Neural cell (in vitro differentiated cells): ENCODE measurements around the gene LCE6A. TPM values are rescaled to one million over a fixed set of nuclear protein-coding genes. Genes with fewer than 3 reads are reported as not detected.

Source experiments
- H2AFZ ChIP-seq: fragments of 200-600, 300-800 bp; sonication (generic), shearing (Covaris generic); 2 replicates; pipeline ENCODE4 v1.6.0; 2014; ENCODE audit warnings: low read depth, mild to moderate bottlenecking, antibody characterized with exemption, low read length, moderate library complexity
- H3F3A ChIP-seq: fragments of 200-600 bp; shearing (Covaris generic); 2 replicates; pipeline ENCODE4 v1.6.1; 2016; ENCODE audit warnings: mild to moderate bottlenecking, moderate library complexity, mixed read lengths, antibody characterized with exemption, low read length; ENCODE audit not compliant: insufficient read depth, poor library complexity, severe bottlenecking
- H3K27ac ChIP-seq: fragments of 200-600, 300-800 bp; sonication (generic), shearing (Covaris generic); 2 replicates; pipeline ENCODE4 v1.5.1; 2014; ENCODE audit warnings: mild to moderate bottlenecking, low read length, moderate library complexity
- H3K27me3 ChIP-seq: fragments of 300-800, 200-600 bp; sonication (generic), shearing (Covaris generic); 2 replicates; pipeline ENCODE4 v1.6.0; 2014; ENCODE audit warnings: mild to moderate bottlenecking, low read depth, low read length, moderate library complexity; ENCODE audit not compliant: insufficient read depth
- H3K36me3 ChIP-seq: fragments of 300-800, 200-600 bp; sonication (generic), shearing (Covaris generic); 2 replicates; pipeline ENCODE4 v1.5.1; 2014; ENCODE audit warnings: mild to moderate bottlenecking, antibody characterized with exemption, low read length, moderate library complexity; ENCODE audit not compliant: insufficient read depth
- H3K4me2 ChIP-seq: fragments of 300-800, 200-600 bp; sonication (generic), shearing (Covaris generic); 2 replicates; pipeline ENCODE4 v1.6.0; 2014; ENCODE audit warnings: mild to moderate bottlenecking, low read length
- H3K4me3 ChIP-seq: fragments of 300-800, 200-600 bp; sonication (generic), shearing (Covaris generic); 2 replicates; pipeline ENCODE4 v1.5.1; 2014; ENCODE audit warnings: mild to moderate bottlenecking, low read length, moderate library complexity
- H3K79me2 ChIP-seq: fragments of 200-600 bp; shearing (Covaris generic); replicated peaks from 2 replicates; pipeline ENCODE4 v1.6.0; 2014; ENCODE audit warnings: mild to moderate bottlenecking, low read length, moderate library complexity; ENCODE audit not compliant: insufficient read depth
- H3K9ac ChIP-seq: fragments of 300-800, 200-600 bp; sonication (generic), shearing (Covaris generic); 2 replicates; pipeline ENCODE4 v1.6.1; 2016; ENCODE audit warnings: mild to moderate bottlenecking, low read length, mixed read lengths
- H3K9me2 ChIP-seq: fragments of 200-600 bp; shearing (Covaris generic); 2 replicates; pipeline ENCODE4 v1.6.1; 2016; ENCODE audit warnings: mild to moderate bottlenecking, low read length, mixed read lengths; ENCODE audit not compliant: insufficient read depth
- H3K9me3 ChIP-seq: fragments of 200-600, 300-800 bp; sonication (generic), shearing (Covaris generic); 2 replicates; pipeline ENCODE4 v1.6.1; 2016; ENCODE audit warnings: mild to moderate bottlenecking, mixed run types, low read length, moderate library complexity, mixed read lengths
- H4K20me1 ChIP-seq: fragments of 200-600 bp; shearing (Covaris generic); 2 replicates; pipeline ENCODE4 v1.6.1; 2016; ENCODE audit warnings: mild to moderate bottlenecking, mixed run types; ENCODE audit not compliant: insufficient read depth
- EP300 ChIP-seq: fragments of 450-650 bp; conservative IDR thresholded peaks from 2 replicates; pipeline ENCODE4 v1.6.1; 2014; ENCODE audit warnings: antibody characterized with exemption, mild to moderate bottlenecking, moderate library complexity; ENCODE audit not compliant: poor library complexity, severe bottlenecking
- EZH2 ChIP-seq: fragments of 200-600, 300-800 bp; shearing (Covaris generic), sonication (generic); IDR thresholded peaks from 2 replicates; pipeline ENCODE4 v1.6.1; 2014; ENCODE audit warnings: antibody characterized with exemption, low read length, borderline replicate concordance, mild to moderate bottlenecking; ENCODE audit not compliant: insufficient read depth, poor library complexity, severe bottlenecking
- MXI1 ChIP-seq: fragments of 450-650 bp; conservative IDR thresholded peaks from 2 replicates; pipeline ENCODE4 v1.6.1; 2014; ENCODE audit warnings: antibody characterized with exemption, mild to moderate bottlenecking; ENCODE audit not compliant: poor library complexity, severe bottlenecking
- POLR2AphosphoS5 ChIP-seq: IDR thresholded peaks from 2 replicates; pipeline ENCODE4 v1.6.1; 2012
- RAD21 ChIP-seq: fragments of 450-650 bp; conservative IDR thresholded peaks from 2 replicates; pipeline ENCODE4 v1.6.1; 2014; ENCODE audit warnings: antibody characterized with exemption, mild to moderate bottlenecking, moderate library complexity
- REST ChIP-seq: IDR thresholded peaks from 2 replicates; pipeline ENCODE4 v1.6.1; 2012; ENCODE audit warnings: borderline replicate concordance
- SMC3 ChIP-seq: fragments of 450-650 bp; conservative IDR thresholded peaks from 2 replicates; pipeline ENCODE4 v1.6.1; 2014; ENCODE audit warnings: antibody characterized with exemption, mild to moderate bottlenecking, moderate library complexity; ENCODE audit not compliant: poor library complexity
- TAF1 ChIP-seq: IDR thresholded peaks from 2 replicates; pipeline ENCODE4 v1.6.1; 2012; ENCODE audit warnings: low read depth
- polyA plus RNA-seq: library from polyadenylated mRNA; depleted of rRNA; stranded (reverse); fragments of >200 nt; gene quantifications from 2 replicates; pipeline ENCODE4 v1.2.3, GENCODE V29; 2014
- TF ChIP-seq, protein P1 (sequence below): fragments of 450-650 bp; IDR thresholded peaks from 2 replicates; pipeline ENCODE4 v1.5.1; 2014; ENCODE audit warnings: antibody characterized with exemption, mild to moderate bottlenecking, moderate library complexity; ENCODE audit not compliant: poor library complexity, severe bottlenecking

The LCE6A gene
- polyA plus RNA-seq, 1 donor from 2014 or later: not detected

DNA sequence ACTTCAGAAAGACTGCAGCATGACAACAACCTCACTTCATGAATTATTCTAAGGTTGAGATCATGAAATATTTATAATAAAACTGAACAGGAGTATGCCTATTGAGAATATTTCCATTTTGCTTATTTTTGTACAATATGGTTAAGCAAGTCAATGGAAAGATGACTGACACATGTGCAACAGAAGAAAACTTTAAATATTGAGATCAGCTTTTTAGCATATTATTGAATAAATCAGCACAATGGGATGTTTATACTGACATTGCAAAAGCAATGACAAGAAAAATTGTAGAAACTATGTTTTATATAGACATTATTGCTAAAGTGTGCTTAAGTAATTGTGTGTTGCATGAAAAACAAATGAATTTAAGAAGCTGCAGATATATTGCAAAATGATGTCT lies 21.8 kb downstream of the LCE6A start:
- H3K9me3 ChIP-seq: no peaks in the 10 kb centered on the region

GRCh38 chr1:152866321-152866720 lies 23.7 kb downstream of the LCE6A start:
- H2AFZ ChIP-seq: no peak overlapping the region
- H3K79me2 ChIP-seq: no peaks in the 10 kb centered on the region
- H3K9me3 ChIP-seq: no peaks in the 10 kb centered on the region
- TF ChIP-seq, protein P1, sequence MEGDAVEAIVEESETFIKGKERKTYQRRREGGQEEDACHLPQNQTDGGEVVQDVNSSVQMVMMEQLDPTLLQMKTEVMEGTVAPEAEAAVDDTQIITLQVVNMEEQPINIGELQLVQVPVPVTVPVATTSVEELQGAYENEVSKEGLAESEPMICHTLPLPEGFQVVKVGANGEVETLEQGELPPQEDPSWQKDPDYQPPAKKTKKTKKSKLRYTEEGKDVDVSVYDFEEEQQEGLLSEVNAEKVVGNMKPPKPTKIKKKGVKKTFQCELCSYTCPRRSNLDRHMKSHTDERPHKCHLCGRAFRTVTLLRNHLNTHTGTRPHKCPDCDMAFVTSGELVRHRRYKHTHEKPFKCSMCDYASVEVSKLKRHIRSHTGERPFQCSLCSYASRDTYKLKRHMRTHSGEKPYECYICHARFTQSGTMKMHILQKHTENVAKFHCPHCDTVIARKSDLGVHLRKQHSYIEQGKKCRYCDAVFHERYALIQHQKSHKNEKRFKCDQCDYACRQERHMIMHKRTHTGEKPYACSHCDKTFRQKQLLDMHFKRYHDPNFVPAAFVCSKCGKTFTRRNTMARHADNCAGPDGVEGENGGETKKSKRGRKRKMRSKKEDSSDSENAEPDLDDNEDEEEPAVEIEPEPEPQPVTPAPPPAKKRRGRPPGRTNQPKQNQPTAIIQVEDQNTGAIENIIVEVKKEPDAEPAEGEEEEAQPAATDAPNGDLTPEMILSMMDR: no peak
- TF ChIP-seq SMC3 (no peak), POLR2AphosphoS5 (no peak), TAF1 (no peak), REST (no peak), EZH2 (no peak), EP300 (no peak), MXI1 (no peak)

More for the DNA sequence above, 21.8 kb downstream of the LCE6A start:
- no peaks in the 10 kb centered on the region for H3K36me3 ChIP-seq
- no peaks in the 10 kb centered on the region for H3K9me2 ChIP-seq
- H3K27ac ChIP-seq: no peak overlapping the region
- no peaks in the 10 kb centered on the region for H3K27me3 ChIP-seq
- H4K20me1 ChIP-seq: no peaks in the 10 kb centered on the region
- H2AFZ ChIP-seq: no peak overlapping the region
- no peaks in the 10 kb centered on the region for H3K79me2 ChIP-seq
- no peak overlapping the region for H3K4me3 ChIP-seq
- no peak overlapping the region for H3K4me2 ChIP-seq
- TF ChIP-seq, protein P1: no peak
- TF ChIP-seq SMC3 (no peak), REST (no peak), TAF1 (no peak), EZH2 (no peak), EP300 (no peak), POLR2AphosphoS5 (no peak), MXI1 (no peak), RAD21 (no peak)
- no peak overlapping the region for H3K9ac ChIP-seq
- no peaks in the 10 kb centered on the region for H3F3A ChIP-seq

More at GRCh38 chr1:152866321-152866720, 23.7 kb downstream of the LCE6A start:
- Histone ChIP-seq H3K27me3 (no peaks in the 10 kb centered on the region), H3K4me2 (no peak overlapping the region), H3K9me2 (no peaks in the 10 kb centered on the region), H3F3A (no peaks in the 10 kb centered on the region), H3K9ac (no peak overlapping the region), H3K4me3 (no peak overlapping the region), H3K27ac (no peak overlapping the region), H3K36me3 (no peaks in the 10 kb centered on the region), H4K20me1 (no peaks in the 10 kb centered on the region)
